NCI-H2196 (cell line): Measurements from ENCODE around the gene INCA1.
"Not testable (repeated sequence)": the region's sequence is repeated elsewhere in the genome, so short reads cannot be mapped to it uniquely, and the experiment has no call there.

ENCODE experiments used
- DNase-seq: peaks from one replicate; lab custom pipeline; 2025; ENCODE audit not compliant: unreplicated experiment; lab: John Stamatoyannopoulos, UW

The INCA1 gene

GRCh38 chr17:4997302-4998026 is at the start of gene INCA1, which contains the start of gene KIF1C:
Gene INCA1, minus strand, starts transcription at chr17:4997522. Its CDS starts 3,085 bp downstream, at chr17:4994437.
Gene KIF1C, plus strand, starts transcription at chr17:4997950. Its CDS starts 2,297 bp downstream, at chr17:5000247.
- DNase-seq, result peak; percentile 84

- no peak for DNase-seq
Observed at GRCh38 chr17:5045496-5045895, 48.2 kb upstream of the INCA1 start.

- DNase-seq, result no peak
Observed at GRCh38 chr17:5044630-5045029, 47.3 kb upstream of the INCA1 start.

GRCh38 chr17:5043524-5043923 is 46.2 kb upstream of the INCA1 start:
- no peak for DNase-seq

DNA sequence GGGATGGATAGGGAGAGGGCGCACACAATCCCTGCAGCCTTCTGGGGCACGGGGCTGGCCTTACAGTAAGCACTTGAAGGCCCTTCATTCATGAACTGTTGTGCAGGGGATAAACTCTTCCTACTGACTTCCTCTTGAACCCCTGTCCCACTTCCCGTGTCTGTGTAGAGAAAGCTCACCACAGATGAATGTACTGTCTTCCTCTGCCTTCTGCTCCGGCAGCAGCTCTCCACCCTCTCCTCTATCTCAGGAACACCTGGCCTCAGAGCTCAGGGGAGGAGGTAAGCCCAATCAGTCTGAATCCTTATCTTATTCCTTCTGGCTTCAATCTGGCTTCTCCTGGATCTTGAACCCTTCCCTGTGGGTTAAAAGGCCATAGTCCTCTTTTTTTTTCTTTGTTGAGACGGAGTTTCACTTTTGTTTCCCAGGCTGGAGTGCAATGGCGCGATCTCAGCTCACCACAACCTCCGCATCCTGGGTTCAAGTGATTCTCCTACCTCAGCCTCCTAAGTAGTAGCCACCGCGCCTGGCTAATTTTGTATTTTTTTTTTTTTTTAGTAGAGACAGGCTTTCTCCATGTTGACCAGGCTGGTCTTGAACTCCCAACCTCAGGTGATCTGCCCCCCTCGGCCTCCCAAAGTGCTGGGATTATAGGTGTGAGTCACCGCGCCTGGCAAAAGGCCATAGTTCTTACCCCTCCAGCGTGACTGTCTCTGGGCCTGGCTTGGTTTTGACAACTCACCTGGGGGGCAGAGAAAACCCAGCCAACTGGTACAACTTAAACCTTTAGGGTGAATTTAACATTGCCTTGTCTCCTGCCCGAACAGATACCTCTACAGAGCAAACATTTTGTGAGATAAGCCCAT is 45.1 kb upstream of the INCA1 start:
- DNase-seq, result no peak

- DNase-seq, result no peak
Observed at GRCh38 chr17:5035315-5035714, 38.0 kb upstream of the INCA1 start, which contains the start of gene SLC52A1. Gene SLC52A1, minus strand, starts transcription at chr17:5035426. Its CDS starts 820 bp downstream, at chr17:5034606.

- no peak for DNase-seq
Observed at GRCh38 chr17:5034651-5035050, 37.3 kb upstream of the INCA1 start.

DNA sequence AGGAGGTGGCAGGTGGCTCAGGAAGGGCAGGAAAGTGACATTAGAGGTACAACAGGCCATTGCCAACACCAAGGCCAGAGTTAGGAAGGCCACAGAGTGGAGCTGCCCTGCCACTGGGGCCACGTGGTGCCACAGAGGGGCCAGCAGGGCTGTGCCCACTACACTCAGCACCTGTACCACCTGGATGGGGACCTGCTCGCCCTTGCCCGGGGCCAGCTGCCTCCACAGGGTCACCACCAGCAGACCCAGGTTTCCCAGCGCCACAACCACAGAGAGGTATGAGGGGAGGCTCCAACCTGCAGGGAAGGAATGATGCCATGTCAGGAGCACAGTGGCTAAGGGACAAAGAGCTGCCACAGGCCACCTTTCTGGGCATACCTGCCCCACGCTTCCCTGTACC is 36.7 kb upstream of the INCA1 start:
- DNase-seq, result no peak

- DNase-seq, result no peak
Observed at GRCh38 chr17:5033352-5034015, 36.2 kb upstream of the INCA1 start.

GRCh38 chr17:5032865-5033264 is 35.5 kb upstream of the INCA1 start:
- no peak for DNase-seq

- DNase-seq, result peak; percentile 69
Observed at GRCh38 chr17:5031365-5032082, 34.2 kb upstream of the INCA1 start.

DNA sequence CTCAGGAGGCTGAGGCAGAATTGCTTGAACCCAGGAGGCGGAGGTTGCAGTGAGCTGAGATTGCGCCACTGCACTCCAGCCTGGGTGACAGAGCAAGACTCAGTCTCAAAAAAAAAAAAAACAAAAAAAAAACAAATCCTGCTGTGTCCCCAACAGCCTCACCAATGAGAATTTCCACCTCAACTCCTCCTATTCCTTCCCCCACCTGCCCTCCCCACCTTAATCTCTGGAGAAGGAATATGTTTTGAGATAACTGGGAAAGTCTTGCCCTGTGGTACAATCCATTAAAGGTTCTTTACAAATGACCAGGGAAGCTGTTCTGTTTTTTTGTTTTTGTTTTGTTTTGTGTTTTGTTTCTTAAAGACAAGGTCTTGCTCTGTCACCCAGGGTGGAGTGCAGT is 32.8 kb upstream of the INCA1 start:
- not testable (repeated sequence) for DNase-seq

GRCh38 chr17:5027916-5028315 is 30.6 kb upstream of the INCA1 start:
- DNase-seq, result no peak

DNA sequence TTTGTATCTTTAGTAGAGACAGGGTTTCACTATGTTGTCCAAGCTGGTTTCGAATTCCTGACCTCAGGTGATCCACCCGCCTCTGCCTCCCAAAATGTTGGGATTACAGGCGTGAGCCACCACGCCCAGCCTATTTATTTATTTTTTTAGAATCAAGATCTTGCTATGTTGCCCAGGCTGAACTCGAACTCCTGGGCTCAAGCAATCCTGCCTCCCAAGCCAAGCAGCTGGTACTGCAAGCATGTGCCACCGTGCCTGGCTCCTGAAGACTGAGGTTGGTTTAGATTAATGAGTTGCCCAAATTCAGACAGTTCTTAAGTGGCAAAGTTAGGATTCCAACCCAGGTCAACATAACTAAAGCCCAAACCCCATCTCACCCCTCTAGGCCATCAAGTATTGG is 30.0 kb upstream of the INCA1 start:
- DNase-seq, result no peak

DNA sequence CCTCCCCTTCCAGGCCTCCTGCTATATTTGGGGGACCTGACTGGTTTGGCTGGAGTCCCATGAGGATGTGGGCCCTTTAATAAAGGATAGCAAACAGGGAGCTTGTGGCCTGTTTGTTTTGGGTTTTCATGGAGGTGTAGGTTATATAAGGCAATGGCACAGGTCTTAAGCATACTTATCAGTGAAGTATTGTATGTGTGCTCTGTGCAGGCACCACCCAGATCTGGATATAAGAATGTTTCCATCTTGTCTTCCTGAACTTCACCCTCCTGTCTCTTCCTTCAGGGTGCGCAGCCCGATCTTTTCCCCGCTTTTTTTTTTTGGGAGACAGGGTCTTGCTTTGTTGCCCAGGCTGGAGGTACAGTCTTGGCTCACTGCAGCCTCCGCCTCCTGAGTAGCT is 27.3 kb upstream of the INCA1 start:
- no peak for DNase-seq

DNA sequence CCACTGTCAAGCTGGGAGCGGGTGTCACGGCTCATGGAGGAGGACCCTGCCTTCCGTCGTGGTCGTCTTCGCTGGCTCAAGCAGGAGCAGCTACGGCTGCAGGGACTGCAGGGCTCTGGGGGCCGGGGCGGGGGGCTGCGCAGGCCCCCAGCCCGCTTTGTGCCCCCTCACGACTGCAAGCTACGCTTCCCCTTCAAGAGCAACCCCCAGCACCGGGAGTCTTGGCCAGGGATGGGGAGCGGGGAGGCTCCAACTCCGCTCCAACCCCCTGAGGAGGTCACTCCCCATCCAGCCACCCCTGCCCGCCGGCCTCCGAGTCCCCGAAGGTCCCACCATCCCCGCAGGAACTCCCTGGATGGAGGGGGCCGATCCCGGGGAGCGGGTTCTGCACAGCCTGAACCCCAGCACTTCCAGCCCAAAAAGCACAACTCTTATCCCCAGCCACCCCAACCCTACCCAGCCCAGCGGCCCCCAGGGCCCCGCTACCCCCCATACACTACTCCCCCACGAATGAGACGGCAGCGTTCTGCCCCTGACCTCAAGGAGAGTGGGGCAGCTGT is 26.3 kb upstream of the INCA1 start:
- no peak for DNase-seq

DNA sequence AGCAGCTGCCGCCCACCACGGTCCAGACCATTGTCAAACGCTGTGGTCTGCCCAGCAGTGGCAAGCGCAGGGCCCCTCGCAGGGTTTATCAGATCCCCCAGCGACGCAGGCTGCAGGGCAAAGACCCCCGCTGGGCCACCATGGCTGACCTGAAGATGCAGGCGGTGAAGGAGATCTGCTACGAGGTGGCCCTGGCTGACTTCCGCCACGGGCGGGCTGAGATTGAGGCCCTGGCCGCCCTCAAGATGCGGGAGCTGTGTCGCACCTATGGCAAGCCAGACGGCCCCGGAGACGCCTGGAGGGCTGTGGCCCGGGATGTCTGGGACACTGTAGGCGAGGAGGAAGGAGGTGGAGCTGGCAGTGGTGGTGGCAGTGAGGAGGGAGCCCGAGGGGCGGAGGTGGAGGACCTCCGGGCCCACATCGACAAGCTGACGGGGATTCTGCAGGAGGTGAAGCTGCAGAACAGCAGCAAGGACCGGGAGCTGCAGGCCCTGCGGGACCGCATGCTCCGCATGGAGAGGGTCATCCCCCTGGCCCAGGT is 24.9 kb upstream of the INCA1 start:
- DNase-seq, result no peak

DNA sequence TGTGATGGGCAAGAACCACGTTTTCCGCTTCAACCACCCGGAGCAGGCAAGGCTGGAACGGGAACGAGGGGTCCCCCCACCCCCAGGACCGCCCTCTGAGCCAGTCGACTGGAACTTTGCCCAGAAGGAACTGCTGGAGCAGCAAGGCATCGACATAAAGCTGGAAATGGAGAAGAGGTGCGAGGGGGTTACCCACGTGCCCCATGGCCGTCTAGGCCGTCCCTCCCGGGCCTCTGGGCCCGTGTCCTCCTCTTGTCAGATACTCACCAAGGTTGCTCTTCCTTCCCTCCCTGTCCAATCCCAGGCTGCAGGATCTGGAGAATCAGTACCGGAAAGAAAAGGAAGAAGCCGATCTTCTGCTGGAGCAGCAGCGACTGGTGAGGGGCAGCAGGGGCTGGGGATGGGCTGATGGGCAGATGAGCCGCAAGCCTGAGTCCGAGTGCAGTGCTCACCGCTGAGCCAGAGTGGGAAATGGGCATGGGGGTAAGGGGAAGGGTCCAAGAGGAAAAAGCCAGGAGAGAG is 23.2 kb upstream of the INCA1 start:
- no peak for DNase-seq

DNA sequence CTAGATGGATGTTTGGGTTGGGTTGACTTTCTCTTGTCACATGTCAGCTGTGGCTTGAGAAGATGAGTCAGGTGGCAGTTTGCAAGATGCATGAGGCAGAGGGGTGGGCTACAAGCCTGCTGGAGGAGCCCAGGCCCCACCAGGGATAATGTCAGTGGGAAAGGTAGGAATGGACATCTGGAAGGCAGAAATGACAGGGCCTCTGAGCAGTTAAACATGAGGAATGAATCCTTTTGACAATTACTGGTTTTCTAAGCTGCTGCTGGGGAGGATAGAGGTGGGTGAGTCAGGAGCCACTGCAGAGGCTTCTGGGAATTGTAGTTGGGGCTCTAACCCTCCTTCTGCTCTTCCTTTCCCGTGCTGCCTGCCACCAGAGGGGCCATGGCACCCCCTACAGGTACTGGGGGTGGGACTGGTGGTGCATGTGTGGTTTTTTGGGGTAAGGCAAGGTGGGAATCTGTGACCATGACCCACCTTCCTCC is 22.2 kb upstream of the INCA1 start:
- no peak for DNase-seq

- DNase-seq, result no peak
Observed at GRCh38 chr17:5014357-5014756, 17.0 kb upstream of the INCA1 start.
